WTC11 (cell line): ENCODE data around the gene RBM48. TPM values are rescaled to one million over a fixed set of nuclear protein-coding genes. Genes with fewer than 3 reads are reported as not detected.

ENCODE experiments used
- ATAC-seq: fragments of 200-7000 bp; cut with Tn5 transposase; 2 replicates; pipeline ENCODE4 v1.10.0; 2021; ENCODE audit warnings: mild to moderate bottlenecking, moderate library complexity
- CTCF ChIA-PET: fragments of 300-600 bp; sonication (Branson Sonifier 250); formaldehyde crosslinking; loops from one replicate; lab custom pipeline; 2021; ENCODE audit warnings: antibody characterized with exemption; lab: Charles Lee
- POLR2A ChIA-PET: fragments of 350-600 bp; sonication (Branson Sonifier 250); formaldehyde crosslinking; loops from one replicate; lab custom pipeline; 2021; ENCODE audit warnings: antibody characterized with exemption; lab: Charles Lee
- DNase-seq: peaks from one replicate; pipeline ENCODE4 v3.0.0; 2021; ENCODE audit warnings: low spot score
- H3K27ac Mint-ChIP-seq: 2 replicates; pipeline ENCODE4 v1.8.0; 2021; ENCODE audit warnings: mixed read lengths
- H3K27me3 Mint-ChIP-seq: 2 replicates; pipeline ENCODE4 v1.8.0; 2021; ENCODE audit warnings: low read depth, mild to moderate bottlenecking, moderate library complexity, mixed read lengths
- H3K36me3 Mint-ChIP-seq: 2 replicates; pipeline ENCODE4 v1.8.0; 2021; ENCODE audit warnings: mixed read lengths
- H3K4me1 Mint-ChIP-seq: 2 replicates; pipeline ENCODE4 v1.8.0; 2022; ENCODE audit warnings: mixed read lengths
- H3K4me3 Mint-ChIP-seq: 2 replicates; pipeline ENCODE4 v1.8.0; 2021; ENCODE audit warnings: mild to moderate bottlenecking, moderate library complexity, mixed read lengths
- H3K9me3 Mint-ChIP-seq: 2 replicates; pipeline ENCODE4 v1.8.0; 2021; ENCODE audit warnings: mixed read lengths
- E2F1 ChIP-seq: sonication (generic); formaldehyde crosslinking; IDR thresholded peaks from 2 replicates; pipeline ENCODE4 v1.8.0; 2022; ENCODE audit warnings: mild to moderate bottlenecking, missing genetic modification reagents
- EMX1 ChIP-seq: fragments of 250-450 bp; sonication (Bioruptor Pico); IDR thresholded peaks from 2 replicates; pipeline ENCODE4 v1.8.0; 2021; ENCODE audit warnings: mild to moderate bottlenecking
- ERG ChIP-seq: fragments of 250-450 bp; sonication (Bioruptor Pico); IDR thresholded peaks from 2 replicates; pipeline ENCODE4 v1.8.0; 2021; ENCODE audit warnings: mild to moderate bottlenecking
- FOXP4 ChIP-seq: sonication (generic); formaldehyde crosslinking; IDR thresholded peaks from 2 replicates; pipeline ENCODE4 v1.8.0; 2022; ENCODE audit warnings: mild to moderate bottlenecking, missing genetic modification reagents
- MLX ChIP-seq: sonication (generic); formaldehyde crosslinking; IDR thresholded peaks from 2 replicates; pipeline ENCODE4 v1.8.1; 2023; ENCODE audit warnings: mild to moderate bottlenecking, missing genetic modification reagents, moderate library complexity
- MYBL2 ChIP-seq: sonication (generic); formaldehyde crosslinking; IDR thresholded peaks from 2 replicates; pipeline ENCODE4 v1.8.1; 2023; ENCODE audit warnings: mild to moderate bottlenecking, moderate library complexity, missing genetic modification reagents
- NFATC4 ChIP-seq: fragments of 250-450 bp; sonication (Bioruptor Pico); IDR thresholded peaks from 2 replicates; pipeline ENCODE4 v1.9.0; 2021; ENCODE audit warnings: mild to moderate bottlenecking
- NFE2L1 ChIP-seq: sonication (generic); formaldehyde crosslinking; IDR thresholded peaks from 2 replicates; pipeline ENCODE4 v1.8.1; 2023; ENCODE audit warnings: missing genetic modification reagents
- NFYB ChIP-seq: sonication (generic); formaldehyde crosslinking; conservative IDR thresholded peaks from 2 replicates; pipeline ENCODE4 v1.8.0; 2022; ENCODE audit warnings: low read depth, missing genetic modification reagents
- NR3C1 ChIP-seq: sonication (generic); formaldehyde crosslinking; conservative IDR thresholded peaks from 2 replicates; pipeline ENCODE4 v1.8.1; 2023; ENCODE audit warnings: low read depth, mild to moderate bottlenecking, missing genetic modification reagents
- RELA ChIP-seq: sonication (generic); formaldehyde crosslinking; IDR thresholded peaks from 2 replicates; pipeline ENCODE4 v1.8.1; 2022; ENCODE audit warnings: missing genetic modification reagents, mild to moderate bottlenecking, borderline replicate concordance
- SMAD4 ChIP-seq: sonication (generic); formaldehyde crosslinking; IDR thresholded peaks from 2 replicates; pipeline ENCODE4 v1.8.0; 2022; ENCODE audit warnings: mild to moderate bottlenecking, missing genetic modification reagents
- TCF7 ChIP-seq: sonication (generic); formaldehyde crosslinking; IDR thresholded peaks from 2 replicates; pipeline ENCODE4 v1.8.0; 2022; ENCODE audit warnings: mild to moderate bottlenecking, low read depth, missing genetic modification reagents, moderate library complexity
- TEAD1 ChIP-seq: sonication (generic); formaldehyde crosslinking; IDR thresholded peaks from 2 replicates; pipeline ENCODE4 v1.8.0; 2022; ENCODE audit warnings: mild to moderate bottlenecking, missing genetic modification reagents
- TEAD4 ChIP-seq: sonication (generic); formaldehyde crosslinking; IDR thresholded peaks from 2 replicates; pipeline ENCODE4 v1.8.0; 2022; ENCODE audit warnings: mild to moderate bottlenecking, missing genetic modification reagents
- ZMAT4 ChIP-seq: fragments of 250-450 bp; sonication (Bioruptor Pico); IDR thresholded peaks from 2 replicates; pipeline ENCODE4 v1.9.0; 2021; ENCODE audit warnings: mild to moderate bottlenecking
- ZNF232 ChIP-seq: sonication (generic); formaldehyde crosslinking; IDR thresholded peaks from 2 replicates; pipeline ENCODE4 v1.8.0; 2022; ENCODE audit warnings: mild to moderate bottlenecking, missing genetic modification reagents
- ZNF263 ChIP-seq: sonication (generic); formaldehyde crosslinking; IDR thresholded peaks from 2 replicates; pipeline ENCODE4 v1.8.1; 2022; ENCODE audit warnings: low read depth, mild to moderate bottlenecking, moderate library complexity, missing genetic modification reagents
- total RNA-seq: library from RNA; stranded (reverse); gene quantifications from 3 replicates; pipeline ENCODE4 v1.2.3, GENCODE V29; 2021

The RBM48 gene
- total RNA-seq, 1 experiment from 2014 or later: 8.0 TPM

GRCh38 chr7:92508946-92509345, 19.6 kb upstream of the RBM48 start:
- H3K36me3 Mint-ChIP-seq: peaks cover 24% of the 10 kb centered on the region
- H3K27ac Mint-ChIP-seq: no peak overlapping the region
- TF ChIP-seq NR3C1: no peak
- TF ChIP-seq RELA (CRISPR knock-in tag): no peak
- no peak for TF ChIP-seq ZNF232 (CRISPR knock-in tag)
- no peak for TF ChIP-seq FOXP4
- TF ChIP-seq EMX1 (CRISPR knock-in tag): no peak
- no peak for TF ChIP-seq NFE2L1 (CRISPR knock-in tag)
- no peak for TF ChIP-seq MYBL2 (CRISPR knock-in tag)
- no peak for TF ChIP-seq NFATC4 (CRISPR knock-in tag)
- TF ChIP-seq MLX: no peak
- no peak for TF ChIP-seq SMAD4 (CRISPR knock-in tag)
- no peaks in the 10 kb centered on the region for H3K4me1 Mint-ChIP-seq
- no peak overlapping the region for H3K4me3 Mint-ChIP-seq
- H3K9me3 Mint-ChIP-seq: 0 out of 2 replicates have a peak, but pooled peaks cover 6% of the 10 kb centered on the region
- no peaks in the 10 kb centered on the region for H3K27me3 Mint-ChIP-seq
- no peak for DNase-seq
- ChIA-PET CTCF (interaction anchor here (1.1 kb wide), 1 partner anchor 61 kb away, joined by 3 read pairs; the partner anchor contains the start of gene GATAD1), POLR2A (interaction anchor here (0.6 kb wide), 1 partner anchor 7 kb away, joined by 3 read pairs; no protein-coding TSS in a partner anchor)
- no peak for ATAC-seq

- H3K9me3 Mint-ChIP-seq: 0 out of 2 replicates have a peak, but pooled peaks cover 6% of the 10 kb centered on the region
- no peaks in the 10 kb centered on the region for H3K4me1 Mint-ChIP-seq
- H3K36me3 Mint-ChIP-seq: peaks cover 24% of the 10 kb centered on the region
Observed at GRCh38 chr7:92513167-92513902, 15.3 kb upstream of the RBM48 start.

More at GRCh38 chr7:92513167-92513902, 15.3 kb upstream of the RBM48 start:
- ATAC-seq (no peak), DNase-seq (no peak)
- CTCF ChIA-PET: no interaction called here
- POLR2A ChIA-PET: interaction anchor here (0.6 kb wide), 1 partner anchor 51 kb away, joined by 3 read pairs; no protein-coding TSS in a partner anchor
- Mint-ChIP-seq H3K4me3 (no peak overlapping the region), H3K27ac (no peak overlapping the region), H3K27me3 (no peaks in the 10 kb centered on the region)
- no peak for TF ChIP-seq NFATC4 (CRISPR knock-in tag)
- TF ChIP-seq ERG (CRISPR knock-in tag): no peak
- TF ChIP-seq TEAD4 (CRISPR knock-in tag): no peak
- TF ChIP-seq TEAD1: no peak
- TF ChIP-seq EMX1 (CRISPR knock-in tag): no peak
- no peak for TF ChIP-seq NFYB
- no peak for TF ChIP-seq ZNF263 (CRISPR knock-in tag)
- TF ChIP-seq ZMAT4 (CRISPR knock-in tag): no peak
- TF ChIP-seq TCF7 (CRISPR knock-in tag): no peak
- no peak for TF ChIP-seq E2F1 (CRISPR knock-in tag)
